Parathyroid adenoma (tissue), 2 donors: ENCODE results near the gene CACNA1D.

ENCODE experiments used
- H2AFZ ChIP-seq: fragments of 300-600 bp; sonication (generic); one replicate; pipeline ENCODE4 v1.7.0; 2017; ENCODE audit warnings: antibody characterized with exemption, mild to moderate bottlenecking
- H3K27ac ChIP-seq: fragments of 300-600 bp; sonication (generic); one replicate; pipeline ENCODE4 v1.7.0; 2017
- H3K27me3 ChIP-seq: fragments of 300-600 bp; sonication (generic); one replicate; pipeline ENCODE4 v1.7.0; 2017; ENCODE audit warnings: low read length; ENCODE audit not compliant: control insufficient read depth, insufficient read depth
- H3K36me3 ChIP-seq: fragments of 300-600 bp; sonication (generic); one replicate; pipeline ENCODE4 v1.7.0; 2017; ENCODE audit warnings: low read length; ENCODE audit not compliant: control insufficient read depth, insufficient read depth
- H3K4me1 ChIP-seq: fragments of 300-600 bp; sonication (generic); one replicate; pipeline ENCODE4 v1.7.0; 2017; ENCODE audit warnings: control low read depth
- H3K4me2 ChIP-seq: fragments of 300-600 bp; sonication (generic); one replicate; pipeline ENCODE4 v1.7.0; 2017; ENCODE audit warnings: low read length
- H3K4me3 ChIP-seq: fragments of 300-600 bp; sonication (generic); one replicate; pipeline ENCODE4 v1.7.0; 2017; ENCODE audit warnings: low read depth, low read length
- H3K79me2 ChIP-seq: fragments of 300-600 bp; sonication (generic); one replicate; pipeline ENCODE4 v1.7.0; 2017; ENCODE audit warnings: control low read depth
- H3K9ac ChIP-seq: fragments of 300-600 bp; sonication (generic); one replicate; pipeline ENCODE4 v1.7.0; 2017; ENCODE audit warnings: mild to moderate bottlenecking
- H3K9me3 ChIP-seq: fragments of 300-600 bp; sonication (generic); one replicate; pipeline ENCODE4 v1.7.0; 2017; ENCODE audit warnings: low read length; ENCODE audit not compliant: control insufficient read depth
- TF ChIP-seq, protein P1 (sequence below): fragments of 300-600 bp; sonication (generic); IDR thresholded peaks from one replicate; pipeline ENCODE4 v1.7.0; 2017; ENCODE audit warnings: antibody characterized with exemption, mild to moderate bottlenecking
- donor health status: primary hyperparathyroidism.

CACNA1D gene

DNA sequence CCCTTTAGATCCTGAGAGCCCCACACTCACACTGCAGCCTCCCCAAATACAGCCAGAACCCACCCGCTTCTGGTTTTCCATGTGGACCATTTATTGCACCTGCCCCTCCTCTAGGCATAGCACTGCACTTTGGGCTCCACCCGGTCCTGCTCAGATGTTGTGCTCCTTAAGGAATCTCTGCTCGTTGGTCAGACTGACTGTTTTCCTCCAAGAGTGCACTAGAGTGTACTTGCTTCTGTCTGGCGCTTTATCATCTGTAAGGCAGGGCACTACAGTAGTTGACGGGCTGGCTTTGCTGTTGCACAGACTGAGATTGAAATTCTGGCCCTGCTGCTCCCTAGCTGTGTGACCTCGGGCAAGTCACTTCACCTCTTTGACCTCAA is 124.1 kb downstream of the CACNA1D start:
- TF ChIP-seq, protein P1, sequence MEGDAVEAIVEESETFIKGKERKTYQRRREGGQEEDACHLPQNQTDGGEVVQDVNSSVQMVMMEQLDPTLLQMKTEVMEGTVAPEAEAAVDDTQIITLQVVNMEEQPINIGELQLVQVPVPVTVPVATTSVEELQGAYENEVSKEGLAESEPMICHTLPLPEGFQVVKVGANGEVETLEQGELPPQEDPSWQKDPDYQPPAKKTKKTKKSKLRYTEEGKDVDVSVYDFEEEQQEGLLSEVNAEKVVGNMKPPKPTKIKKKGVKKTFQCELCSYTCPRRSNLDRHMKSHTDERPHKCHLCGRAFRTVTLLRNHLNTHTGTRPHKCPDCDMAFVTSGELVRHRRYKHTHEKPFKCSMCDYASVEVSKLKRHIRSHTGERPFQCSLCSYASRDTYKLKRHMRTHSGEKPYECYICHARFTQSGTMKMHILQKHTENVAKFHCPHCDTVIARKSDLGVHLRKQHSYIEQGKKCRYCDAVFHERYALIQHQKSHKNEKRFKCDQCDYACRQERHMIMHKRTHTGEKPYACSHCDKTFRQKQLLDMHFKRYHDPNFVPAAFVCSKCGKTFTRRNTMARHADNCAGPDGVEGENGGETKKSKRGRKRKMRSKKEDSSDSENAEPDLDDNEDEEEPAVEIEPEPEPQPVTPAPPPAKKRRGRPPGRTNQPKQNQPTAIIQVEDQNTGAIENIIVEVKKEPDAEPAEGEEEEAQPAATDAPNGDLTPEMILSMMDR = no peak
- Histone ChIP-seq H3K4me2 (peak overlapping the region; percentile 52), H3K27me3 (no peaks in the 10 kb centered on the region), H3K4me3 (no peak overlapping the region), H3K9me3 (no peaks in the 10 kb centered on the region), H3K4me1 (peaks cover 19% of the 10 kb centered on the region), H3K36me3 (no peaks in the 10 kb centered on the region), H3K27ac (peak overlapping the region; percentile 64), H3K9ac (no peak overlapping the region), H2AFZ (peak overlapping the region; percentile 69), H3K79me2 (no peaks in the 10 kb centered on the region)

DNA sequence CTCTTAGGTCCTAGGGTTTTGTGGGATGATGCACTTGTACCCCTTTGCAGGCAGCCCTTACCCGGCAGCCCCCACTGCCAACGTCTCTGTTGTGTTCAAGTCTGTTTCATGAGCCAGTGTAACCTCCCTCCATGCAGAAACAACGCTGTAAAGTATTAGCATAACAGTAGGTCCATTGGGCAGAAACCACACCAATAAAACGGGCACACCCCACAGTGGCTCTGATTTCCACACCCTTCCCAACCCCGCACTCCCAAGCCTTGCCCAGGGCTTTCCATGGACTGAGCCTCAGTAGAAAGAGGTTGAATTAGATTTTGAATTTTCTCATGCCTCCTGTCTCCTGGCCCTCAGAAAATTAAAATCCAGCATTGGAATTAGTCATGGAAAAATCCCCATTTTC is 124.5 kb downstream of the CACNA1D start:
- no peaks in the 10 kb centered on the region for H3K9me3 ChIP-seq
- peaks cover 19% of the 10 kb centered on the region for H3K4me1 ChIP-seq
- TF ChIP-seq, protein P1 = no peak
- no peak overlapping the region for H3K27ac ChIP-seq
- H3K79me2 ChIP-seq = no peaks in the 10 kb centered on the region
- no peaks in the 10 kb centered on the region for H3K27me3 ChIP-seq
- no peak overlapping the region for H2AFZ ChIP-seq
- no peak overlapping the region for H3K9ac ChIP-seq
- no peaks in the 10 kb centered on the region for H3K36me3 ChIP-seq
- H3K4me3 ChIP-seq = no peak overlapping the region
- H3K4me2 ChIP-seq = no peak overlapping the region

- Histone ChIP-seq H2AFZ (peak overlapping the region; percentile 23), H3K9me3 (no peaks in the 10 kb centered on the region), H3K9ac (no peak overlapping the region), H3K27me3 (no peaks in the 10 kb centered on the region), H3K36me3 (no peaks in the 10 kb centered on the region), H3K4me1 (peaks cover 23% of the 10 kb centered on the region), H3K4me3 (peak overlapping the region; percentile 27), H3K4me2 (peak overlapping the region; percentile 63), H3K27ac (peak overlapping the region; percentile 78), H3K79me2 (no peaks in the 10 kb centered on the region)
- TF ChIP-seq, protein P1 = no peak
Observed at GRCh38 chr3:53624061-53624857, 129.8 kb downstream of the CACNA1D start.

DNA sequence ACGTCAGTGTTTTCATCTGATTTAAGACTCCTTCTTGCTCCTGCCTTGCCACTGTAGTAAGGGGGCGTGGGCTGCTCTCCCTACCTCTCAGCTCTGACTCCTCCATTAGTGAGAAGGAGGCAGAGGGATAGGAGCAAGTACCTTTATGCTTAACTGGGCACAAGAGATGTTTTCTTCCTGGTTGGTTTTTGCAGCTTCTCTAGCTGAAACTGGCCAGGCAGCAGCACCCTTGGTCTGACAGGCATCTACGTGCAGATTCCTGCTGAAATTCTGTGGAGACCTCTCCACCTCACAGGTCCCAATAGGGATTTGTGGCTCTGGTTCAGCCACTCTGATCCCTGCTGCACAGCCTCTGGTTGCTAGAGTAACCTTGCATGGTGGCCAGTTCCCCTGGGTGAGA is 132.5 kb downstream of the CACNA1D start:
- TF ChIP-seq, protein P1 = no peak
- H3K4me3 ChIP-seq = no peak overlapping the region
- H3K36me3 ChIP-seq = no peaks in the 10 kb centered on the region
- H3K79me2 ChIP-seq = no peaks in the 10 kb centered on the region
- H2AFZ ChIP-seq = peak overlapping the region; percentile 69
- H3K4me1 ChIP-seq = peaks cover 23% of the 10 kb centered on the region
- H3K27ac ChIP-seq = no peak overlapping the region
- H3K9me3 ChIP-seq = no peaks in the 10 kb centered on the region
- no peak overlapping the region for H3K4me2 ChIP-seq
- H3K9ac ChIP-seq = no peak overlapping the region
- no peaks in the 10 kb centered on the region for H3K27me3 ChIP-seq
